Activated naive CD4-positive, alpha-beta T cell treated with anti-CD3 and anti-CD28 coated beads, Interleukin-2, amount 10 ng/mL, durations not matched to agents 7 days and 5 days (primary cell): Measurements from ENCODE around the gene CAMTA1.
A peak's percentile ranks its signal among the peaks of the same experiment; 100 is the strongest.

Source experiments
- CTCF ChIA-PET: fragments of 350-600 bp; sonication (Branson Sonifier 250); formaldehyde crosslinking; loops from one replicate; lab custom pipeline; 2021; ENCODE audit warnings: antibody characterized with exemption; lab: Charles Lee
- DNase-seq: peaks from one replicate; pipeline ENCODE4 v3.0.0-alpha.2; 2020
- H3K27ac Mint-ChIP-seq: one replicate; pipeline ENCODE4 v1.8.0; 2021; ENCODE audit warnings: mild to moderate bottlenecking, moderate library complexity, mixed read lengths
- H3K27me3 Mint-ChIP-seq: one replicate; pipeline ENCODE4 v1.8.0; 2021; ENCODE audit warnings: mild to moderate bottlenecking, mixed read lengths
- H3K36me3 Mint-ChIP-seq: one replicate; pipeline ENCODE4 v1.8.0; 2021; ENCODE audit warnings: mixed read lengths
- H3K4me1 Mint-ChIP-seq: one replicate; pipeline ENCODE4 v1.8.0; 2021; ENCODE audit warnings: mixed read lengths
- H3K4me3 Mint-ChIP-seq: one replicate; pipeline ENCODE4 v1.8.0; 2021; ENCODE audit warnings: mild to moderate bottlenecking, moderate library complexity, mixed read lengths
- H3K9me3 Mint-ChIP-seq: one replicate; pipeline ENCODE4 v1.8.0; 2021; ENCODE audit warnings: mixed read lengths

CAMTA1 gene

DNA sequence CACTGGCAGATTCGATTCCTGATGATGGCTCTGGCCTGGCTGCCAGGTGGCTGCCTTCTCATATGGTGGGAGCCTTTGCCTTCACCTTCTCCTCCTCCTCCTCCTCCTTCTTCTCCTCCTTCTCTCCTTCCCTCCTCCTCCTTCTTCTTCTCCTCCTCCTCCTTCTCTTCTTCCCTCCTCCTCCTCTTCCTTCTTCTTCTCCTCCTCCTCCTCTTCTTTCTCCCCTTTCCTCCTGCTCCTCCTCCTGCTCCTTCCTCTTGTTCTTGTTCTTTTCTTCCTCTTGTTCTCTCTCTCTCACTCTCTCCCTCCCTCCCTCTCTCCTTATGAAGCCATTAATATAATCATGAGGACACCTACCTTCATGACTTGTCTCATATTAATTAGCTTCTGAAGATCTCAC lies 278.7 kb downstream of the CAMTA1 start:
- Mint-ChIP-seq H3K4me3 (no peak overlapping the region), H3K27me3 (peaks cover 12% of the 10 kb centered on the region)
- CTCF ChIA-PET = no interaction called here

GRCh38 chr1:7068552-7068951 lies 283.3 kb downstream of the CAMTA1 start:
- no peak overlapping the region for H3K4me3 Mint-ChIP-seq
- peaks cover 38% of the 10 kb centered on the region for H3K27me3 Mint-ChIP-seq
- no peaks in the 10 kb centered on the region for H3K9me3 Mint-ChIP-seq
- DNase-seq = no peak
- peaks cover 2% of the 10 kb centered on the region for H3K4me1 Mint-ChIP-seq
- H3K27ac Mint-ChIP-seq = no peak overlapping the region
- H3K36me3 Mint-ChIP-seq = no peaks in the 10 kb centered on the region
- CTCF ChIA-PET = no interaction called here

More for the DNA sequence above, 278.7 kb downstream of the CAMTA1 start:
- Mint-ChIP-seq H3K27ac (no peak overlapping the region), H3K4me1 (no peaks in the 10 kb centered on the region), H3K9me3 (no peaks in the 10 kb centered on the region), H3K36me3 (no peaks in the 10 kb centered on the region)
- DNase-seq = no peak

DNA sequence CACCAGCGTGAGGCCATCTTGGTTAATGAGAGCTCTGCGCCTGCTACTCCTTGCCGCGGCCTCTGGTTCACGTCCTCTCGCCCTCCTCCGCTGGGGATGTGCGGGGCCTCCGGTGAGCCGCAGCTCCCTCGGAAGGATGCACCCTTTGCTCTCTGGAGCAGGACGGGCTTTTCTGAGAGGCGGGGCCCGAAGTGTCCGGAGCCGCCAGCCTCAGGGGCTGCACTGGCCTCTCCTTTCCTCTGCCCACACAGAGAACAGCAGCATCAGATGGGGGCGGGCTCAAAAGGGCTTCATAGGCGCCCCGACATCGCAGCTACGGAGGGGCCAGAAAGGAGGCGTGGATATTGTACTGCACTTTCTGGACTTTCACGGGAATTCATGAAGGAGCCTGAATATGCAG lies 284.7 kb downstream of the CAMTA1 start:
- peaks cover 38% of the 10 kb centered on the region for H3K27me3 Mint-ChIP-seq
- no peaks in the 10 kb centered on the region for H3K9me3 Mint-ChIP-seq
- H3K4me3 Mint-ChIP-seq = no peak overlapping the region
- H3K36me3 Mint-ChIP-seq = no peaks in the 10 kb centered on the region
- no peak for DNase-seq
- no peak overlapping the region for H3K27ac Mint-ChIP-seq
- CTCF ChIA-PET = interaction anchor here (0.6 to 2.0 kb wide), 6 partner anchors 27 to 353 kb away, joined by 3 to 7 read pairs (median 4); no protein-coding TSS in a partner anchor
- peaks cover 2% of the 10 kb centered on the region for H3K4me1 Mint-ChIP-seq

DNA sequence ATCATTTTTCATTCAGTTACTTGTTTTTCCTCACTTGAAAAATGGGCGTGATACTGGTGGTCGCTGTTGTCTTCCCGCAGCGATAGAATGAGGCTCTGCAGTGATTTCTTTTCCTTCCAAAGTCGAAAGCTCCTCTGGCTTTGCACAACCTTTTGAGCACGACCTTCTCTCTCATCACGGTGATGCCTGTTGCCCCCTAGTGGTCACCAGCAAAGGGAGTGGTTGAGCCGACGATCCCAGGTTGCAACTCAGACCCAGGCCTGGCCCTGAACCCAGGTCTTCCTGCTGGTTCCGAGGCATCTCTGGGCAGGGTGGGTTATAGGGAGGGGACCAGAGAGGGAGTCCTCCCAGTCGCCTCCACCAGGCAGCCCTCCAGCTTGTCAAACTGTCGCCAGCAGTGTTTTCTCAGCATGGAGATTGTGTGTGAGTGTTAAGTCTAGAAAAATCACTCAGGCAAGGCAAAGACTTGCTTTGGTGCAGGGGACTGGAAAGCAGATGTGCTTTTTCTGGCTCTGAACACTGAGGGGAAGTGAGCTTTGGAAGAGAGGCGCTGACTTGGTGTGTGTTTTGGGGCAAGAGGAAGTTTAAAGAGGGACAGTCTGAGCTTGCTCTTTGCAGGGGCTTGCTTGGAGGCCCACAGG lies 285.3 kb downstream of the CAMTA1 start:
- CTCF ChIA-PET = interaction anchor here (0.6 to 2.0 kb wide), 7 partner anchors 14 to 354 kb away, joined by 3 to 7 read pairs (median 3); no protein-coding TSS in a partner anchor
- DNase-seq = peak; percentile 60
- no peaks in the 10 kb centered on the region for H3K9me3 Mint-ChIP-seq
- no peak overlapping the region for H3K4me3 Mint-ChIP-seq
- H3K36me3 Mint-ChIP-seq = no peaks in the 10 kb centered on the region
- H3K4me1 Mint-ChIP-seq = peaks cover 2% of the 10 kb centered on the region
- H3K27ac Mint-ChIP-seq = no peak overlapping the region
- H3K27me3 Mint-ChIP-seq = peaks cover 32% of the 10 kb centered on the region

- Mint-ChIP-seq H3K27ac (no peak overlapping the region), H3K36me3 (no peaks in the 10 kb centered on the region), H3K4me1 (no peaks in the 10 kb centered on the region), H3K4me3 (no peak overlapping the region), H3K27me3 (peaks cover 5% of the 10 kb centered on the region), H3K9me3 (peaks cover 3% of the 10 kb centered on the region)
- CTCF ChIA-PET = no interaction called here
- no peak for DNase-seq
Observed at GRCh38 chr1:7076117-7076516, 290.9 kb downstream of the CAMTA1 start.

GRCh38 chr1:7076572-7076971 lies 291.3 kb downstream of the CAMTA1 start:
- CTCF ChIA-PET = no interaction called here
- no peaks in the 10 kb centered on the region for H3K4me1 Mint-ChIP-seq
- peaks cover 5% of the 10 kb centered on the region for H3K27me3 Mint-ChIP-seq
- H3K4me3 Mint-ChIP-seq = no peak overlapping the region
- DNase-seq = no peak
- H3K36me3 Mint-ChIP-seq = no peaks in the 10 kb centered on the region
- peaks cover 3% of the 10 kb centered on the region for H3K9me3 Mint-ChIP-seq
- H3K27ac Mint-ChIP-seq = no peak overlapping the region

DNA sequence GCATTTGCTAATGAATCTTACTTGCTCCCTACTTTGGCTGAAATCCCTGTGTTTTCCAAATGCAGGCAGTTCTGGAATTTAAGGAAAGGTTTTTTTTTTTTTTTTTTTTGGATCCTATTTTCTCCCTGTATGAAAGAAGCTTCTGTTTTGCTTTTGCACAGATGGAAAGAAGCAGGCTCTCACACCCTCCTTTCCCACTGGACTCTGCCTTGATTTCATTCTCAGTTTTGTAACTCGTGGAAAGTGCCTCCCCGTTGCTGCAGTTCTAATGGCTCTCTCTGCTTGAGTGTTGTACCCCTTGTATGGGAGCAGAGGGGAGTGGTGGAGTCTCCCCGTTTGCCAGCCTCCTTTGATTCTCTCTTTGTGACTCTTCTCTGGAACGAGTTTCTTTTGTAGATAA lies 291.9 kb downstream of the CAMTA1 start:
- no peak overlapping the region for H3K27ac Mint-ChIP-seq
- no peaks in the 10 kb centered on the region for H3K36me3 Mint-ChIP-seq
- H3K4me3 Mint-ChIP-seq = no peak overlapping the region
- peaks cover 3% of the 10 kb centered on the region for H3K9me3 Mint-ChIP-seq
- DNase-seq = no peak
- CTCF ChIA-PET = no interaction called here
- no peaks in the 10 kb centered on the region for H3K4me1 Mint-ChIP-seq
- H3K27me3 Mint-ChIP-seq = peaks cover 5% of the 10 kb centered on the region

- H3K4me3 Mint-ChIP-seq = no peak overlapping the region
- no peak for DNase-seq
- CTCF ChIA-PET = no interaction called here
Observed at GRCh38 chr1:7077970-7078369, 292.7 kb downstream of the CAMTA1 start.

DNA sequence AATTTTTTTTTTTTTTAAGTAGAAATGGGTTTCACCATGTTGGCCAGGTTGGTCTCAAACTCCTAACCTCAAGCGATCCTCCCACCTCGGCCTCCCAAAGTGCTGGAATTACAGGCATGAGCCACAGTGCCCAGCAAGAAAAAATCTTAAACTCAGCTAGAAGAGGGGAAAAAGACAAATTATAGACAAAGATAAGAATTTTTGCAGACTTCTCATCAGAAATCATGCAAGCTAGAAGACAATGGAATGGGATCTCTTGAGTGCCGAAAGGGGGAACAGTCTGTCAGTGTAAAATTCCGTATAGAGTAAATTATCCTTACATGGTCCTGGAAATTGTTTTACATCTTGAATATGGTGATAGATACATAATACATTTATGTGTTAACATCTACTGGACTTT lies 294.4 kb downstream of the CAMTA1 start:
- Mint-ChIP-seq H3K4me3 (no peak overlapping the region), H3K4me1 (no peaks in the 10 kb centered on the region), H3K36me3 (no peaks in the 10 kb centered on the region), H3K27me3 (no peaks in the 10 kb centered on the region), H3K9me3 (peaks cover 3% of the 10 kb centered on the region), H3K27ac (no peak overlapping the region)
- DNase-seq = no peak
- CTCF ChIA-PET = no interaction called here

More at GRCh38 chr1:7077970-7078369, 292.7 kb downstream of the CAMTA1 start:
- Mint-ChIP-seq H3K27me3 (no peaks in the 10 kb centered on the region), H3K27ac (no peak overlapping the region), H3K9me3 (peaks cover 3% of the 10 kb centered on the region), H3K4me1 (no peaks in the 10 kb centered on the region), H3K36me3 (no peaks in the 10 kb centered on the region)

DNA sequence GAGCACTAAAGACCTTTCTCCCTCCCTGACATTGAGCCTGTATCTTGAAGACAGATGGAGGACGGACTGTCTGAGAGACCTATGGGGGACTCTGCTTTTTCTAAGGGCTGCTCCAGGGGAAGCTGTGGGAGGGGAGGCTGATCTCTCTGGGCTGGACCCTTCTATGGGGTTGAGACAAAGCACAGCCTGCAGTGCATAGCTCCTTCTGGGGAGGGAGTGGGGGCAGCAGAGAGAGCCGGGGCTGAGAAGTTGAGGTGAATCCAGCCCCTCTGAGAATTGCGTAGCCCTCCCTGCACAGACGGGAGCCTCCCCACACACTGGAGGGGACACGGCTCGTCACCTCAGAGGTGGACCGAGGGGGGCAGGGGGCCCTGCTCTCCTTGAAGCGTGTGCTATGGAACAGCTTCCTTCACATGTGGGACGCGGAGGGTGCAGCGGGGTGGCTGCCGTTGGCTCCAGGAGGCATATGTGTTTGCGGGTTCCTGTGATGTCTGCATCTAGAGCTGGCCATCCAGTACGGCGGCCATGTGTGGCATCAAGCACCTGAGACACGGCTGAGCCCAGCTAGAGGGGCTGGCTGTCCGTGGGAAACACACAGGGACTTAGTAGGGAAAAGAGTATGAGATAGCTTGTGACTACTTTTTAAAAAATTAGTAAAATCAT lies 299.1 kb downstream of the CAMTA1 start:
- Mint-ChIP-seq H3K36me3 (no peaks in the 10 kb centered on the region), H3K9me3 (peaks cover 3% of the 10 kb centered on the region)

GRCh38 chr1:7085521-7085920 lies 300.3 kb downstream of the CAMTA1 start:
- no peak overlapping the region for H3K27ac Mint-ChIP-seq
- no peak for DNase-seq
- peaks cover 3% of the 10 kb centered on the region for H3K27me3 Mint-ChIP-seq
- H3K4me1 Mint-ChIP-seq = no peaks in the 10 kb centered on the region
- CTCF ChIA-PET = no interaction called here
- H3K9me3 Mint-ChIP-seq = no peaks in the 10 kb centered on the region
- H3K4me3 Mint-ChIP-seq = no peak overlapping the region
- no peaks in the 10 kb centered on the region for H3K36me3 Mint-ChIP-seq

More for the DNA sequence above, 299.1 kb downstream of the CAMTA1 start:
- no peak for DNase-seq
- Mint-ChIP-seq H3K4me1 (no peaks in the 10 kb centered on the region), H3K27ac (no peak overlapping the region), H3K27me3 (no peaks in the 10 kb centered on the region), H3K4me3 (no peak overlapping the region)
- CTCF ChIA-PET = interaction anchor here (1.0 kb wide), 1 partner anchor 13 kb away, joined by 3 read pairs; no protein-coding TSS in a partner anchor

DNA sequence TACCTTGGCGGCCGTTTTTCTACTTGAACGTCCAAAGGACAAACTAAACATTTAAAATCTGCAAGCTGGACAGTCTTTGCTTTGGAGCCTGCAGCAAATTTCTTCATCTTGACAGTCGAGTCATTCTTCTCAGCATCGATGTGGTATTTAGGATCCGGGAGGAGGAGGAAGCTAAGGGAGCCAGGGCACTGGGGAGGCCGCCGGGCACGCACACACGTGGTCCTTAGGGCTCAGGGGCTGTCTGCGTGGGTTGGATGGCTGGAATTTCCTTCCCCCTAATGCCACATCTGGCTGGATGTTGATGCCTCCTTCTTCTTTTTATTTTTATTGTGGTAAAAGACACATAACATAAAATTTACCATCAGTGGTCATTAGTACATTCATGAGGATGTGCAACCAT lies 300.9 kb downstream of the CAMTA1 start:
- Mint-ChIP-seq H3K4me3 (no peak overlapping the region), H3K9me3 (no peaks in the 10 kb centered on the region), H3K4me1 (no peaks in the 10 kb centered on the region), H3K27ac (no peak overlapping the region), H3K27me3 (peaks cover 3% of the 10 kb centered on the region), H3K36me3 (no peaks in the 10 kb centered on the region)
- CTCF ChIA-PET = no interaction called here
- no peak for DNase-seq

DNA sequence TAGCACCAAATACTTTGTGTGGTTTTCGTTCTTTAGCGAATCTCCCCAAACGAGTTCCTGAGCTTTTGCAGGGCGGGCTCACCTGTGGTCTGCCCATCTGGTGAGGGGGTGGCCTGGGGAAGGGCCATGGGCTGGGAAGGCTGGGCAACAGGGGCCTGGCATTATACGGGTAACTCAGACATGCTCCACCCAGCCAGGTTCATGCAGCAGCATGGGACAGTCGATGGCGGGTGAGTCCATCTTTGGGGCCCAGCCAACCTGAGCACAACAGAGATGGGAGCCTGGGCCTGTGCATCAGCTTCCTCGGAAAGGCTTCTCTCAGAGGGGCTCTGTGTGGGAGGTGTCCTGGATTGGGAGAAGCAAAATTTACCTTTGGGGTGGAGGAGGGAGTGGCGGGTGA lies 302.6 kb downstream of the CAMTA1 start:
- Mint-ChIP-seq H3K27me3 (peaks cover 3% of the 10 kb centered on the region), H3K4me1 (no peaks in the 10 kb centered on the region), H3K9me3 (no peaks in the 10 kb centered on the region), H3K36me3 (no peaks in the 10 kb centered on the region), H3K27ac (no peak overlapping the region), H3K4me3 (no peak overlapping the region)
- no peak for DNase-seq
- CTCF ChIA-PET = no interaction called here

- Mint-ChIP-seq H3K27ac (no peak overlapping the region), H3K4me1 (no peaks in the 10 kb centered on the region), H3K27me3 (peaks cover 3% of the 10 kb centered on the region), H3K4me3 (no peak overlapping the region), H3K36me3 (no peaks in the 10 kb centered on the region), H3K9me3 (no peaks in the 10 kb centered on the region)
- no peak for DNase-seq
- CTCF ChIA-PET = no interaction called here
Observed at GRCh38 chr1:7089497-7089896, 304.2 kb downstream of the CAMTA1 start.

DNA sequence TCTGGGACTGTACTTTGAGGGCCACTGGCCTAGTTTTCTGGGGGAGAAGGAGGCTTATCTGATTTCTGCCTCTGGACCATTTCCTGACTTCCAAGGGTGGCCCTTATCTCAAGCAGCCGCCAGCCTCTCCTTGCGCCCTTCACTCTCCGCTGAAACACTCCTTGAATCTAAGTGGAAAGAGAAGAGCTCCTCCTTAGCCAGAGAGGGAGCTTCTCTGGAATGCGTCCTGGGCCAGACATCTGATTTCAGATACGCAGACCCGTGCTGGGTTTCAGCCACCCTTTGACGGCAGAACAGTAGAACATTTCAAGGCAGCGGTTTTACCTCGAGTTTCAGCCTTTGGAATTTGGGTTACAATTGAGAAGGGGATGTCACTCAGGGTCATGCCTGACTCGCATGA lies 308.0 kb downstream of the CAMTA1 start:
- no peak overlapping the region for H3K27ac Mint-ChIP-seq
- DNase-seq = no peak
- peaks cover 3% of the 10 kb centered on the region for H3K27me3 Mint-ChIP-seq
- no peaks in the 10 kb centered on the region for H3K36me3 Mint-ChIP-seq
- no peaks in the 10 kb centered on the region for H3K9me3 Mint-ChIP-seq
- no peak overlapping the region for H3K4me3 Mint-ChIP-seq
- H3K4me1 Mint-ChIP-seq = no peaks in the 10 kb centered on the region
- CTCF ChIA-PET = no interaction called here
